SU-DHL-6 (cell line): ENCODE measurements around the gene NRG4.

Experiments
- H2AFZ ChIP-seq: fragments of 200-600 bp; sonication (generic); 2 replicates; pipeline ENCODE4 v1.6.1; 2014; ENCODE audit warnings: low read depth, mild to moderate bottlenecking, moderate library complexity, mixed read lengths, antibody characterized with exemption, low read length; ENCODE audit not compliant: severe bottlenecking
- H3F3A ChIP-seq: fragments of 200-600 bp; shearing (Covaris generic); 2 replicates; pipeline ENCODE4 v1.6.0; 2016; ENCODE audit warnings: antibody characterized with exemption, mild to moderate bottlenecking; ENCODE audit not compliant: insufficient read depth
- H3K27ac ChIP-seq: fragments of 200-600 bp; sonication (generic); 2 replicates; pipeline ENCODE4 v1.5.1; 2016; ENCODE audit warnings: low read depth, mild to moderate bottlenecking, low read length, moderate library complexity, mixed read lengths
- H3K27me3 ChIP-seq: fragments of 200-600 bp; sonication (generic), shearing (Covaris generic); 2 replicates; pipeline ENCODE4 v1.6.0; 2014; ENCODE audit warnings: mild to moderate bottlenecking, low read length
- H3K36me3 ChIP-seq: fragments of 200-600 bp; sonication (generic); 2 replicates; pipeline ENCODE4 v1.6.1; 2014; ENCODE audit warnings: mild to moderate bottlenecking, low read length, mixed read lengths
- H3K4me2 ChIP-seq: fragments of 300-600, 200-600 bp; shearing (Covaris generic), sonication (generic); 2 replicates; pipeline ENCODE4 v1.6.0; 2014; ENCODE audit warnings: low read length, low read depth, mild to moderate bottlenecking; ENCODE audit not compliant: poor library complexity, severe bottlenecking
- H3K4me3 ChIP-seq: fragments of 200-600 bp; sonication (generic); 2 replicates; pipeline ENCODE4 v1.5.1; 2014; ENCODE audit warnings: antibody characterized with exemption, low read length, mild to moderate bottlenecking, mixed read lengths; ENCODE audit not compliant: insufficient read depth, poor library complexity, severe bottlenecking
- H3K79me2 ChIP-seq: fragments of 200-600 bp; sonication (generic); 2 replicates; pipeline ENCODE4 v1.6.1; 2014; ENCODE audit warnings: mild to moderate bottlenecking, low read length, moderate library complexity; ENCODE audit not compliant: insufficient read depth
- H3K9ac ChIP-seq: fragments of 200-600 bp; sonication (generic); 2 replicates; pipeline ENCODE4 v1.7.0; 2014; ENCODE audit warnings: mild to moderate bottlenecking, low read length
- H3K9me2 ChIP-seq: fragments of 200-600 bp; sonication (generic); replicated peaks from 2 replicates; pipeline ENCODE4 v1.6.1; 2014; ENCODE audit warnings: low read length; ENCODE audit not compliant: insufficient read depth
- H3K9me3 ChIP-seq: fragments of 200-600 bp; sonication (generic); 2 replicates; pipeline ENCODE4 v1.6.1; 2014; ENCODE audit warnings: low read length, mixed read lengths; ENCODE audit not compliant: insufficient read depth
- H4K20me1 ChIP-seq: fragments of 200-600 bp; sonication (generic); 2 replicates; pipeline ENCODE4 v1.6.1; 2014; ENCODE audit warnings: low read depth, mild to moderate bottlenecking, antibody characterized with exemption, low read length, moderate library complexity, mixed read lengths
- CTCF ChIP-seq: fragments of 200-600 bp; sonication (generic); IDR thresholded peaks from one replicate; pipeline ENCODE4 v1.5.1; 2017; ENCODE audit warnings: antibody characterized with exemption, mild to moderate bottlenecking, low read length, moderate library complexity; ENCODE audit not compliant: insufficient read depth, poor library complexity, severe bottlenecking
- EZH2phosphoT487 ChIP-seq: fragments of 200-600 bp; sonication (generic), shearing (Covaris generic); conservative IDR thresholded peaks from 2 replicates; pipeline ENCODE4 v1.6.1; 2018; ENCODE audit warnings: mild to moderate bottlenecking, antibody characterized with exemption, low read length, moderate library complexity, mixed read lengths

The NRG4 gene

GRCh38 chr15:75948761-75949296, 63.4 kb downstream of the NRG4 start:
- Histone ChIP-seq H2AFZ (no peak overlapping the region), H3F3A (no peaks in the 10 kb centered on the region), H3K79me2 (no peaks in the 10 kb centered on the region), H3K4me2 (no peak overlapping the region), H3K36me3 (no peaks in the 10 kb centered on the region), H3K4me3 (no peak overlapping the region), H3K27me3 (no peaks in the 10 kb centered on the region), H3K9me3 (no peaks in the 10 kb centered on the region), H3K9me2 (no peaks in the 10 kb centered on the region), H3K27ac (no peak overlapping the region), H4K20me1 (no peaks in the 10 kb centered on the region), H3K9ac (no peak overlapping the region)
- TF ChIP-seq EZH2phosphoT487 (no peak), CTCF (no peak)

GRCh38 chr15:75947092-75947491, 65.1 kb downstream of the NRG4 start:
- Histone ChIP-seq H3K9ac (no peak overlapping the region), H3K9me2 (no peaks in the 10 kb centered on the region), H3K4me2 (no peak overlapping the region), H3F3A (0 out of 2 replicates have a peak, but pooled peaks cover 3% of the 10 kb centered on the region), H3K9me3 (no peaks in the 10 kb centered on the region), H3K4me3 (no peak overlapping the region), H3K36me3 (no peaks in the 10 kb centered on the region), H3K27ac (no peak overlapping the region), H2AFZ (no peak overlapping the region), H4K20me1 (no peaks in the 10 kb centered on the region), H3K27me3 (no peaks in the 10 kb centered on the region), H3K79me2 (no peaks in the 10 kb centered on the region)
- no peak for TF ChIP-seq EZH2phosphoT487
- TF ChIP-seq CTCF, result no peak

GRCh38 chr15:75945953-75946352, 66.3 kb downstream of the NRG4 start:
- Histone ChIP-seq H3K27ac (no peak overlapping the region), H4K20me1 (no peaks in the 10 kb centered on the region), H3F3A (0 out of 2 replicates have a peak, but pooled peaks cover 3% of the 10 kb centered on the region), H3K9ac (no peak overlapping the region), H2AFZ (no peak overlapping the region), H3K4me2 (no peak overlapping the region), H3K27me3 (no peaks in the 10 kb centered on the region), H3K79me2 (no peaks in the 10 kb centered on the region), H3K4me3 (no peak overlapping the region), H3K9me3 (no peaks in the 10 kb centered on the region), H3K9me2 (no peaks in the 10 kb centered on the region), H3K36me3 (no peaks in the 10 kb centered on the region)
- no peak for TF ChIP-seq EZH2phosphoT487
- TF ChIP-seq CTCF, result no peak
